Stimulated activated CD8-positive, alpha-beta memory T cell treated with anti-CD3 and anti-CD28 coated beads, Interleukin-4, amount 100 ng/mL, for 4 hours (primary cell): Measurements from ENCODE around the gene WWOX.

Experiments used
- DNase-seq, 2 donors: peaks; one replicate each; pipeline ENCODE4 v3.0.0-alpha.2; 2020; ENCODE audit warnings: low read depth in 2 of 2, low spot score in 1 of 2

The WWOX gene

GRCh38 chr16:78220571-78220970 lies 121.1 kb downstream of the WWOX start:
- DNase-seq = no peak

- no peak for DNase-seq
Measured at GRCh38 chr16:78221892-78222291, 122.4 kb downstream of the WWOX start.

GRCh38 chr16:78224342-78224741 lies 124.9 kb downstream of the WWOX start:
- DNase-seq = no peak

GRCh38 chr16:78225919-78226318 lies 126.5 kb downstream of the WWOX start:
- no peak for DNase-seq

- no peak for DNase-seq
Measured at GRCh38 chr16:78227855-78228254, 128.4 kb downstream of the WWOX start.

- DNase-seq = no peak
Measured at GRCh38 chr16:78228704-78229103, 129.2 kb downstream of the WWOX start.

- DNase-seq = no peak
Measured at GRCh38 chr16:78230832-78231231, 131.4 kb downstream of the WWOX start.

- peak; percentile 20 to 27 for DNase-seq
Measured at GRCh38 chr16:78235168-78235800, 135.8 kb downstream of the WWOX start.

- DNase-seq = no peak
Measured at GRCh38 chr16:78235876-78236275, 136.4 kb downstream of the WWOX start.

GRCh38 chr16:78237841-78238240 lies 138.4 kb downstream of the WWOX start:
- no peak for DNase-seq

- DNase-seq = no peak
Measured at GRCh38 chr16:78240459-78241222, 141.2 kb downstream of the WWOX start.

GRCh38 chr16:78242239-78242630 lies 142.8 kb downstream of the WWOX start:
- no peak for DNase-seq

GRCh38 chr16:78244131-78244895 lies 144.9 kb downstream of the WWOX start:
- DNase-seq = no peak

GRCh38 chr16:78246559-78246958 lies 147.1 kb downstream of the WWOX start:
- no peak for DNase-seq

GRCh38 chr16:78249056-78249455 lies 149.6 kb downstream of the WWOX start:
- DNase-seq = no peak

GRCh38 chr16:78249832-78250231 lies 150.4 kb downstream of the WWOX start:
- DNase-seq = no peak

- DNase-seq = no peak
Measured at GRCh38 chr16:78251115-78251514, 151.7 kb downstream of the WWOX start.

- DNase-seq = no peak
Measured at GRCh38 chr16:78252757-78253156, 153.3 kb downstream of the WWOX start.

- no peak for DNase-seq
Measured at GRCh38 chr16:78254841-78255240, 155.4 kb downstream of the WWOX start.

GRCh38 chr16:78256686-78257375 lies 157.4 kb downstream of the WWOX start:
- DNase-seq = no peak

GRCh38 chr16:78257376-78257728 lies 157.9 kb downstream of the WWOX start:
- DNase-seq = no peak
